MCF 10A (cell line): ENCODE measurements around the gene LHFPL3. TPM values are rescaled to one million over a fixed set of nuclear protein-coding genes. Genes with fewer than 3 reads are reported as not detected.

Source experiments
- BruUV-seq: library from RNA; stranded (reverse); fragments of 400-500 nt; replicated peaks from 2 replicates; lab custom pipeline; 2021; lab: Mats Ljungman, UMichigan
- CTCF ChIA-PET: fragments of 300-600 bp; sonication (Branson Sonifier 250); formaldehyde crosslinking; extraction: SDS; loops from one replicate; lab custom pipeline; 2021; ENCODE audit warnings: antibody characterized with exemption, inconsistent platforms; lab: Yijun Ruan, JAX
- POLR2A ChIA-PET: fragments of 300-600, 350-650 bp; sonication (Branson Sonifier 250); formaldehyde crosslinking; extraction: SDS; loops from one replicate; lab custom pipeline; 2020; ENCODE audit warnings: antibody characterized with exemption, inconsistent platforms; lab: Yijun Ruan, JAX
- DNase-seq: peaks from one replicate; pipeline ENCODE4 v3.0.0-alpha.2; 2018; ENCODE audit not compliant: unreplicated experiment
- H3K27ac Mint-ChIP-seq: one replicate; pipeline ENCODE4 v1.8.0; 2022; ENCODE audit warnings: mild to moderate bottlenecking, low read depth, mixed read lengths; ENCODE audit not compliant: unreplicated experiment
- H3K27me3 Mint-ChIP-seq: one replicate; pipeline ENCODE4 v1.8.0; 2022; ENCODE audit warnings: mixed read lengths; ENCODE audit not compliant: insufficient read depth, unreplicated experiment
- H3K36me3 Mint-ChIP-seq: one replicate; pipeline ENCODE4 v1.8.0; 2022; ENCODE audit warnings: mild to moderate bottlenecking, moderate library complexity, mixed read lengths; ENCODE audit not compliant: insufficient read depth, unreplicated experiment
- H3K4me1 Mint-ChIP-seq: one replicate; pipeline ENCODE4 v1.8.0; 2022; ENCODE audit warnings: mixed read lengths; ENCODE audit not compliant: insufficient read depth, unreplicated experiment
- H3K4me3 Mint-ChIP-seq: one replicate; pipeline ENCODE4 v1.8.0; 2022; ENCODE audit warnings: mild to moderate bottlenecking, moderate library complexity, mixed read lengths; ENCODE audit not compliant: unreplicated experiment
- H3K9me3 Mint-ChIP-seq: one replicate; pipeline ENCODE4 v1.8.0; 2022; ENCODE audit warnings: mixed read lengths; ENCODE audit not compliant: unreplicated experiment
- intact Hi-C: fragments of 100-400 bp; cut with micrococcal nuclease; formaldehyde crosslinking; loops from 2 replicates; pipeline ENCODE4 v1.14.1; 2022
- total RNA-seq: library from RNA; stranded (reverse); gene quantifications from 2 replicates; pipeline ENCODE4 v1.2.3, GENCODE V29; 2022
- TF ChIP-seq, protein P1 (sequence below): fragments of 200-600 bp; IDR thresholded peaks from one replicate; pipeline ENCODE4 v1.8.0; 2022; ENCODE audit warnings: antibody characterized with exemption, mild to moderate bottlenecking; ENCODE audit not compliant: unreplicated experiment

LHFPL3 gene
- total RNA-seq, 1 experiment from 2014 or later: not detected

- POLR2A ChIA-PET: no interaction called here
- BruUV-seq: no TSS peak
Observed at GRCh38 chr7:104629408-104629807, 301.0 kb downstream of the LHFPL3 start.

DNA sequence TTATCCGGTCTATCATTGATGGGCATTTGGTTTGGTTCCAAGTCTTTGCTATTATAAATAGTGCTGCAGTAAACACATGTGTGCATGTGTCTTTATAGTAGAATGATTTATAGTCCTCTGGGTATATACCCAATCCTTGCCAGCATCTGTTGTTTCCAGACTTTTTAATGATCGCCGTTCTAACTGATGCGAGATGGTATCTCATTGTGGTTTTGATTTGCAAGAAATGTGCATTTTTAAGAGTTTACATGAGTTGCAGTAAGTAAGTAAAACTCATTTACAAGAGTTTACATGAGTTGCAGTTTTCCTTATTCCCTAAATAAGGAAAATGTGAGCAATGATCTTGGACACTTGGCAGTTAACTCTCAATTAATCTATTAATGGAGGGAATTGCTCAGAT, 312.1 kb downstream of the LHFPL3 start:
- no peaks in the 10 kb centered on the region for H3K4me1 Mint-ChIP-seq
- no peak for DNase-seq
- H3K27ac Mint-ChIP-seq: no peak overlapping the region
- no peaks in the 10 kb centered on the region for H3K9me3 Mint-ChIP-seq
- peaks cover 50% of the 10 kb centered on the region for H3K27me3 Mint-ChIP-seq
- intact Hi-C loops: no loop called here
- H3K36me3 Mint-ChIP-seq: no peaks in the 10 kb centered on the region
- ChIA-PET CTCF (interaction anchor here (0.6 kb wide), 1 partner anchor 82 kb away, joined by 3 read pairs; no protein-coding TSS in a partner anchor), POLR2A (no interaction called here)
- TF ChIP-seq, protein P1, sequence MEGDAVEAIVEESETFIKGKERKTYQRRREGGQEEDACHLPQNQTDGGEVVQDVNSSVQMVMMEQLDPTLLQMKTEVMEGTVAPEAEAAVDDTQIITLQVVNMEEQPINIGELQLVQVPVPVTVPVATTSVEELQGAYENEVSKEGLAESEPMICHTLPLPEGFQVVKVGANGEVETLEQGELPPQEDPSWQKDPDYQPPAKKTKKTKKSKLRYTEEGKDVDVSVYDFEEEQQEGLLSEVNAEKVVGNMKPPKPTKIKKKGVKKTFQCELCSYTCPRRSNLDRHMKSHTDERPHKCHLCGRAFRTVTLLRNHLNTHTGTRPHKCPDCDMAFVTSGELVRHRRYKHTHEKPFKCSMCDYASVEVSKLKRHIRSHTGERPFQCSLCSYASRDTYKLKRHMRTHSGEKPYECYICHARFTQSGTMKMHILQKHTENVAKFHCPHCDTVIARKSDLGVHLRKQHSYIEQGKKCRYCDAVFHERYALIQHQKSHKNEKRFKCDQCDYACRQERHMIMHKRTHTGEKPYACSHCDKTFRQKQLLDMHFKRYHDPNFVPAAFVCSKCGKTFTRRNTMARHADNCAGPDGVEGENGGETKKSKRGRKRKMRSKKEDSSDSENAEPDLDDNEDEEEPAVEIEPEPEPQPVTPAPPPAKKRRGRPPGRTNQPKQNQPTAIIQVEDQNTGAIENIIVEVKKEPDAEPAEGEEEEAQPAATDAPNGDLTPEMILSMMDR: no peak
- BruUV-seq: no TSS peak
- H3K4me3 Mint-ChIP-seq: no peak overlapping the region

More at GRCh38 chr7:104629408-104629807, 301.0 kb downstream of the LHFPL3 start:
- no peaks in the 10 kb centered on the region for H3K9me3 Mint-ChIP-seq
- TF ChIP-seq, protein P1: no peak
- DNase-seq: no peak
- H3K4me3 Mint-ChIP-seq: no peak overlapping the region
- H3K27me3 Mint-ChIP-seq: peaks cover 28% of the 10 kb centered on the region
- CTCF ChIA-PET: interaction anchor here (0.6 kb wide), 1 partner anchor 117 kb away, joined by 3 read pairs; no protein-coding TSS in a partner anchor
- no peaks in the 10 kb centered on the region for H3K36me3 Mint-ChIP-seq
- H3K4me1 Mint-ChIP-seq: no peaks in the 10 kb centered on the region
- intact Hi-C loops: no loop called here
- H3K27ac Mint-ChIP-seq: no peak overlapping the region

- TF ChIP-seq, protein P1: no peak
- H3K36me3 Mint-ChIP-seq: no peaks in the 10 kb centered on the region
- H3K9me3 Mint-ChIP-seq: no peaks in the 10 kb centered on the region
- H3K27me3 Mint-ChIP-seq: peaks cover 70% of the 10 kb centered on the region
- BruUV-seq: no TSS peak
- CTCF ChIA-PET: interaction anchor here (0.6 to 3.6 kb wide), 5 partner anchors 11 to 330 kb away, joined by 3 to 34 read pairs (median 3); no protein-coding TSS in a partner anchor
- no peaks in the 10 kb centered on the region for H3K4me1 Mint-ChIP-seq
- H3K4me3 Mint-ChIP-seq: no peak overlapping the region
- no peak overlapping the region for H3K27ac Mint-ChIP-seq
- intact Hi-C loops: no loop called here
- POLR2A ChIA-PET: no interaction called here
- DNase-seq: no peak
Observed at GRCh38 chr7:104642560-104642959, 314.2 kb downstream of the LHFPL3 start.

GRCh38 chr7:104643587-104644217, 315.3 kb downstream of the LHFPL3 start:
- POLR2A ChIA-PET: no interaction called here
- CTCF ChIA-PET: interaction anchor here (0.6 to 3.6 kb wide), 10 partner anchors 8 to 1172 kb away, joined by 3 to 34 read pairs (median 3); no protein-coding TSS in a partner anchor
- Mint-ChIP-seq H3K4me3 (no peak overlapping the region), H3K27ac (no peak overlapping the region), H3K27me3 (peaks cover 82% of the 10 kb centered on the region), H3K4me1 (no peaks in the 10 kb centered on the region), H3K36me3 (no peaks in the 10 kb centered on the region), H3K9me3 (no peaks in the 10 kb centered on the region)
- peak; percentile 38 for DNase-seq
- BruUV-seq: no TSS peak
- TF ChIP-seq, protein P1: peak; percentile 35
- intact Hi-C loops: loop anchor here (1.0 kb wide), 2 partner anchors 205 to 275 kb away; no protein-coding TSS in a partner anchor
